HG03457 (cell line): ENCODE data around the gene DNAJB12.
"Not testable (repeated sequence)": the region's sequence is repeated elsewhere in the genome, so short reads cannot be mapped to it uniquely, and the experiment has no call there.

ENCODE experiments used
- ATAC-seq: cut with Tn5 transposase; IDR thresholded peaks from one replicate; pipeline ENCODE4 v1.9.1; 2021; ENCODE audit warnings: moderate number of reproducible peaks; ENCODE audit not compliant: unreplicated experiment

DNAJB12 gene

GRCh38 chr10:72332423-72333111 is 22.2 kb downstream of the DNAJB12 start:
- ATAC-seq = no peak

DNA sequence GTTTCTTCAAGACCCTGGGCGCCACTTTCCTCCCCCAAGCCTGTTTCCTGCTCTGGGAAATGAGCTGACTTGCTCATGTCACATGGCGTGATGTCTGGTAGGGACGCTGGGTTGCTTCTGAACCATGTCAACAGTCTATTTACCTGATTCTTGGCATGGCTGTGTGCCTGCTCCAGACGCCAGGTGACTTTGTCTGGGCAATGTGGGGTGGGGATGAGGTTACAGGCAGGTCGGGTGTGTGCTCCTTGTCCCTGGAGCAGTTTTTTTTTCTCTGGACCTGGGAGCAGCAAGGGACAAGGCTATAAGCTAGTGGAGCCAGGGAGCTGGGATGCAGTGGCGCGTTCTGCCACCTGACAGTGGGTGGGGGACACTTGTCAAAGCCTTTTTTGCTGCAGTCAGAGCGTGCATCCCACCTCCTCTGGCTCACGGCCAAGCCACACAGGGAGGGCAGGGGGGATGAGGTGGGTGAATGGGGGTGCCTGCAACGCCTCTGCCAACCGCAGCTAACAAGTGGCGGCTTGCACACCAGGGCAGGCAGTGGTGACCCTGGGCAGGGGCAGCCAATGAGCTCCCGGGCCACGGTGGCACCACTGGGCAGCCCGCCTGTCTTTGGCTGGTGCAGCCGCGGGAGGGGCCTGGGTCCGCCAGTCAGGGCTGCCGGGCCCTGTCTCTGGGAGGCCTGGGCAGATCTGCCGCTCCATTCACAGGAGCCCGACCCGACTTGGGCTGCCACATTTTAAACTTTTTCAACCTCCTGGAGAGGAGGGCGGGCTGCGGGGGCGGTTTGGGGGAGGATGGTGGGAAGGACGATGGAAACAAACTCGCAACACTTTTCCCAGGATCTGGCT is 22.9 kb downstream of the DNAJB12 start:
- ATAC-seq = peak; percentile 32

DNA sequence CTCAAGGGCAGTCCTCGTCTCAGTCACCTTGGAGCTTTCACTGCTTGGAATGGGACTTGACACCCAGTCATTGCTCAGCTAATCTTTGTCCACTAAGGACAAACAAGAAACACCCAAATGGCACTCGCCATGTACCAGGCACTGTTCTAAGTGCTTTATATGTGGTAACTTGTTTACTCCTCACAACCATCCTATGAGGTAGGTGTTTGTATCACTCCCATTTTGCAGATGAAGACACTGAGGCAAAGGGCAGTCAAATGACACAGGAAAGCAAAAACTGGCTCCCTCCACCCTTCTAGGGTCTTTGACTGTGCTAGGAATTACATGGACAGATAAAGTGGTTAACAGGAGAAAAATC is 24.7 kb downstream of the DNAJB12 start:
- ATAC-seq = no peak

GRCh38 chr10:72329290-72330068 is 25.2 kb downstream of the DNAJB12 start:
- ATAC-seq = no peak

- ATAC-seq = no peak
Observed at GRCh38 chr10:72328829-72329204, 25.9 kb downstream of the DNAJB12 start.

DNA sequence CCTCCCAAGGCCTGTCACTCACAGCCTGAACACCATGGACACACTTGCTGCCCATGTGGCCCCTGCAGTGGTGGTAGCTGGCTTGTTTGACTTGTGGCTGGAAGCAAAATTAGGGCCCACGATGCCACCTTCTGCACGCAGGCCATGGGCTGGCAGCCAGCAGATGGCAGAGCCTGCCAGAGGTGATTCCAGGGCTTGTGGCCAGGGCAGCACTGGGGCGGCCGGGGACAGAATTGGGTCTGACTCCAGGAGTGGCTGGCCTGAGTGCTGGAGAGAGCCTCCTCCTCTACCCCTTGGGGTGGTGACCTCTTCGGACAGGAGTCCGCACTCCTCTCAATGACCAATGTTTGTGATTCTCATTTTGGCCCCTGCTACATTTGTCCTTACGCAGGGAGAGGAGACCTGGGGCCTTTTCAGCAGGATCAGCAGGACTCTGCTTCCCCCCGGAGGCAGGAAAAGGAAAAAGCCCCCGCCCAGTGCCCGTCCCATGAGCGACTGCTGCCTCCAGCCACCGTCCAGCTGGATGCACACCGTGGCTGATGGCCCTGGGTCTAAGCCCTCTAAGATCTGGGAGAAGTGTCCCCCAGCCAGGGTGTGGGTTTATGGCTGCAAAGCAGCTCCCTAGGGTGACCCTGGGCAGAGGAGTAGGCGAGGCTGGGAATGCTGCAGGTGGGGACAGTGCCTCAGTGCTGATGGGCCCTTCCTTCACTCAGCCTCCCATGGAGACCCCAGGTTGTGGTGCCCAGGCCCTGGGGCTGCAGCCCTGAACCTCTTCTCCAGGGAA is 26.5 kb downstream of the DNAJB12 start:
- ATAC-seq = no peak

- not testable (repeated sequence) for ATAC-seq
Observed at GRCh38 chr10:72326665-72327603, 27.8 kb downstream of the DNAJB12 start.

GRCh38 chr10:72325243-72326175 is 29.2 kb downstream of the DNAJB12 start:
- ATAC-seq = not testable (repeated sequence)

- no peak for ATAC-seq
Observed at GRCh38 chr10:72323771-72324191, 30.9 kb downstream of the DNAJB12 start.

DNA sequence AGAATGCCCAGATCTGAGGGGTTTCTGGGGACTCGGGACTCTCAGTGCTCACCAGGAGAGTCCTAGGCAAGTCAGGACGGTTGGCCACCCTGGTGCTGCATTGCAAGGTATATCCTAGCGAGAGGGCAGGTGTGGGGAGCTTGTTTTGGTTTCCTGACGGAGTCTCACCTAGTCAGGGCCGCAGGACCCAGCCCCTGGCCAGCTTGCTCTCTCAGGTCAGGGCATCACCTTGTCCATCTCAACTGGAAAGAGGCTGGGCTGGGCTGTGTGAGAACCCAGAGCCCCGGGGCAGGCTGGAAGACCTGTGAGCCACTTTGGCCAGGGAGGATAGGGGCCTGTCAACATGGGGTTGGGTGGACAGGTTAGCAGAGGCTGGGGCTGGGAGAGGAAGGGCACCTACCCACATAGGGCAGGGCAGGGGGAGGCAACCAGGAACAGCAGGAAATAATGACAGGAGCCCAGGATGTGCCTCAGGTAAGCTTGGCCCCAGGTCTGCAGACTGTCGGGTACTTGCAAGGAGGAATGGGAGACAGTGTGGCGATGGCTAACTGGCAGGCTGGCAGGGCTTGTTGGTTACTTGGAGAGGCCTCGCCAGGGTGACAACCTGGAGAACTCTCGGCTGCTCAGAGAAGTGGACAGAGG is 31.5 kb downstream of the DNAJB12 start:
- no peak for ATAC-seq

DNA sequence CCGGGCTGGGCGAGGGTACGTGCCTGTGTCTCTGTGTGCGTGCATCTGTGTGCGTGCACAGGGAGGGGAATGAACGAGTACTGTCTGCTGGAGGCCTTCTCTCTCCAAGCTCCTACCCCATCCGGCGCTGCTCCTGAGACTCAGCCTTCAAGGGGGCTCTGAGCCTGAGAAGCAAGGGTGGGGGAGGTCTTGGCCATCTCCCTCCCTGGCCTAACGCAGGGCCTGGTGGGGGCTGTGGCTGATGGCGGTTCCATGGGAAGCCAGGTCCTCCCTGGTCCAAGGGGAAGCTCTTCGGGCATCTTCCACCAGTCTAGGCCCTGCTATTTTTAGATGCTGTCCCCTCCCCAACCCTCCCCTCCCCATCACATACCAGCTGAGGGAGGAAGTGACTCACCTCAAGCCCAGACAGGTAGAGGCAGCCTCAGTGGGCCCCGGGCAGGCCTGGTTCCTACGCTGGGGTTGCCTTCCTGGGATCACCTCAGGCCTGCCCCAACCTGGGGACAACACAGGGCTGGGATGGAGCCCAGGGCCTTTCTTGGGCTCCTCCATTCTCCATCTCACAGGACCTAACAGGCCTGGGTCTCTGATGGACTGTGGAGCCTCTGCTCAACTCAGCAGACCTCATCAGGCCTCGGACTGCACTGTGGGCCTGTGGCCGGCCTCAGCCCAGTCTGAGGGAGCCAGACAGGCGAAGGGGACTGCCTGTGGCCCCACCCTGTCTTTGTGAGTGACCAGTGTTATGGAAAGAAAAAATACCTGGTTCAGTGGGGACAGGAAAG is 32.2 kb downstream of the DNAJB12 start:
- no peak for ATAC-seq

DNA sequence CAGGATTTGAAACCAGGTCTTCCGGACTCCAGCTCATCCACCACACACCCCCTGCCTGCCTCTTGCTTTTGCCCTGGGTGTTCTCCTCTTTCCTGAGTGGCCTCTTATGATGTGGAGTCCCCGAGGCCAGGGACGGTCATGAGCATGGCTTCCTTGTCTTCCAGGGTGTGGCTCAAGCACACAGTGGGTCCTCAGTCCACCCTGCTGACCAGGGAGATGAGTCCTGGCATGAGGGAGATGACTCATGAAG is 32.8 kb downstream of the DNAJB12 start:
- no peak for ATAC-seq

- ATAC-seq = no peak
Observed at GRCh38 chr10:72321248-72322029, 33.3 kb downstream of the DNAJB12 start.

- peak; percentile 56 for ATAC-seq
Observed at GRCh38 chr10:72320676-72321247, 34.0 kb downstream of the DNAJB12 start.

DNA sequence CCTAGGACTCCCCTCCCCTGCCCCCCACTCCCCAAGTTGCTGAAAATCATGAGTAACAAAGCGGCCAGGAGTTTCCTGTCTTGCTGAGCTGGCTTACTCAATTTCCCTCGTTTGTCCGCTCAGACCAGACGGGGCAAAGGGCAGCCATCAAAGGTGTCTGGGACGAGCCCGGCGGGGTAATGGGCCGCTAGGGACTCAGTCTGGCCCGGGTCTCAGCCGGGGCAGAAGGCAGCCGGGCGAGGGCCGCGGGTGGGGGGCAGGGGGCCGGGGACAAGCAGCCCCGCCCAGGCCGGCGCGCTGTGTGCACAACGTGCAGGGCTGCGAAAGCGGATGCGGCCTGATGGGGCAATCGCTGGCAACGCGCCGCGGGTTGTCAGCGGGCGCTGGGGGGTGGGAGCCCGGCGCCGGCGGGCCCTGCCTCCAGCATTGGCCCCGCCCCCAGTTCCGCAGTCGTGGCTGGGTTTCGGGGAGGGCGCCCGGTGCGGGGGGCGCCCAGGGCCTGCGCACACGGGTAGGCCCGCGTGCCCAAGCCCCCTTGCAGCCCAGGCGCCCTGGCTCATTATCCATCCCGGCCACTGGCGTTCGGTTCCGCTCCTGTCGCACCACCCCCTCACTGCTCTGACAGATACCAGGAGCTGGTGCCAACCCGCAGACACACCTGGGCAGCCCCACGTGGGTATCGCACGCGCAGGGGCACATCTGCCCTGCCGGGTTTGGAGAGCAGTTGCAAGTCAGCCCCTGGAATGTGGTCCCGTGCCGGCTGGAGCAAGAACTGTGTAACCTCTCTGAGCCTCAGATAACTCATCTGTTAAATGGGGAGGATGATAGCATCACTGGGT is 35.1 kb downstream of the DNAJB12 start:
- ATAC-seq = peak; percentile 44
